Activated naive CD8-positive, alpha-beta T cell (primary cell): ENCODE measurements around the gene FCGR3B.
"Not testable (repeated sequence)": the region's sequence is repeated elsewhere in the genome, so short reads cannot be mapped to it uniquely, and the experiment has no call there.

ENCODE experiments used
- H3K27ac Mint-ChIP-seq: one replicate; pipeline ENCODE4 v1.8.0; 2021; ENCODE audit warnings: mixed read lengths
- H3K27me3 Mint-ChIP-seq: one replicate; pipeline ENCODE4 v1.8.0; 2021; ENCODE audit warnings: mixed read lengths
- H3K36me3 Mint-ChIP-seq: one replicate; pipeline ENCODE4 v1.8.0; 2021; ENCODE audit warnings: mixed read lengths
- H3K4me1 Mint-ChIP-seq: one replicate; pipeline ENCODE4 v1.8.0; 2021; ENCODE audit warnings: low read depth, mixed read lengths
- H3K4me3 Mint-ChIP-seq: one replicate; pipeline ENCODE4 v1.8.0; 2021; ENCODE audit warnings: mild to moderate bottlenecking, mixed read lengths
- H3K9me3 Mint-ChIP-seq: one replicate; pipeline ENCODE4 v1.8.0; 2021; ENCODE audit warnings: low read depth, mixed read lengths

Gene FCGR3B

DNA sequence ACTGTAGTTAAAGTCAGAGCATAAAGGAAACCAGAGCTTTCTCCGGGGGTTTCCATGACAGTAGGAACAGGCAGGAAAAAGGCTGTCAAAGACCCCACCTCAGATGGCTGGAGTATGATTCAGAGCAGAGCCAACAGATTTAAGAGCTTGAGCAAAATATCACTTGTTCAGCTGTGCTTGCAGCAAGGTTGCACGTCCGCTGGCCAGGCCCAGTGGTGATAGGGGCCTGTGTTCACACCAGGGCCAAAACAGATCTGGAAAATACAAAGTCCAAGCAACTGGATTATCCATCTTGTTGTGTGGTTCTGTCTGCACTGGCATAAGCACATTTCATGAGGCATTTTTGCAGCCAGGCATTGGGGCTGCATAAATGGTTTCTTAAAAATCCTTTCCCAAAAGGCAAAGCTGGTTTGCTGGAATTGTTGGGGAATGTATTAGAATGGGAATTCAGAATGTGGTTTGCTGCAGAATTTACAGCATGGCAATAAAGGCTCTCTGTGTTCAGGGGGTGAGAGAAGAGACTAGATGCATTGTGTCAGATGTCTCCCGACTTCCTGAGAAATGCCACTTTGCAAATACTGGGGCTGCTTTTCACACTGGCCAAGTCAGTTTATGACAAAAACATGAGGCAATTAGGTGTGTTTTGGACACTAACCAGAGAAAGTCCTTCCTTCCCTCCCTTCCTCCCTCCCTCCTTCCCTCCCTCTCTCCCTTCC lies 36.5 kb downstream of the FCGR3B start:
- H3K4me1 Mint-ChIP-seq, H3K9me3 Mint-ChIP-seq, H3K36me3 Mint-ChIP-seq, H3K4me3 Mint-ChIP-seq, H3K27ac Mint-ChIP-seq, H3K27me3 Mint-ChIP-seq: not testable (repeated sequence)

DNA sequence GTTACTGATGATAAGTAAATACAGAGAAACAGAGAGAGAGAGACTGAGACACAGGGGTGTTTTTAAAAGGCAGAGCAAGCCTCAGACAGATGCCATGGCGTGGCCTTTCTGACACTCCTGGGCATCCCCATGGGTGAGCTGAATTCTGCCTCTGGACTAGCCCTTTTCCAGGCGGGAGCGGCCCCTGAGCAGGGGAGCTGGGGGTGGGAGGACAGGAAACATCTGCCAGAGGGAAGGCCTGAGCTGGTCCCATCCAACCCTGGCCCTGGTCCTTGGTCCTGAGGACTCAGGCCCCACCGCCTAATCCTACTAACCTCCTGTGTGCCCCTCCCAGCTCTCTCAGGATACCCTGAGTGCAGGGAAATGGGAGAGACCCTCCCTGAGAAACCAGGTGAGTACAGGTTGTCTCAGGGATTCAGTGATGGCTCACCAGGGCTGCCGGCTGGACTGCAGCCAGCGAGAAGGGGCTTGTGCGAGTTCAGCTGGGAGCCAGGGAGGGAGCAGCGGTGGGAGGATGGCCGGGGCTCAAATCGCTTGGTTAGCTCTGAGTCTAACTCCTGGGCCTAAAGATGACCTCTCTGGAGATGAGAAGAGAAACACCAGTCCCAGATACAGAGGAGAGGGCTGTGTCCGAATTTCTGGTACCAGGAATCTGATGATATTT lies 37.8 kb downstream of the FCGR3B start:
- H3K4me1 Mint-ChIP-seq, H3K9me3 Mint-ChIP-seq, H3K4me3 Mint-ChIP-seq, H3K27ac Mint-ChIP-seq, H3K27me3 Mint-ChIP-seq, H3K36me3 Mint-ChIP-seq: not testable (repeated sequence)

DNA sequence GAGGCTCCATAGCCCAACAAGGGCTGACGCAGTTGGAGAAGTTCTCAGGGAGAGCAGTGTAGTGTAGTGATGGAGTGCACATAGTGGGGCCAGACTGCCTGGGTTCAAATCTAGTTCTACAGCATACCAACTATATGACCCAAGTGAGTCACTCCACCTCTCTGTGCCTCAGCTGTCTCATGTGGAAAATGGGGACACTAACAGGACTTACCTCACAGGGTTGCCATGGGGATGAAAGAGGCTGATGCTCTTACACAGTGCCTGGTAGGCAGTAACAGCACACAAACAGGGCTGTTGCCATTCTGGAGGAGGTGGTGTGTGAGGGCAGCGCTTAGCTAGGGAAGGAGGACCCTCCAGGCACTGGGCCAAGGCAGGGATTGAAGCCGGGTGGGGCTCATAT lies 38.4 kb downstream of the FCGR3B start:
- H3K27me3 Mint-ChIP-seq, H3K9me3 Mint-ChIP-seq, H3K27ac Mint-ChIP-seq, H3K36me3 Mint-ChIP-seq, H3K4me3 Mint-ChIP-seq, H3K4me1 Mint-ChIP-seq: not testable (repeated sequence)

DNA sequence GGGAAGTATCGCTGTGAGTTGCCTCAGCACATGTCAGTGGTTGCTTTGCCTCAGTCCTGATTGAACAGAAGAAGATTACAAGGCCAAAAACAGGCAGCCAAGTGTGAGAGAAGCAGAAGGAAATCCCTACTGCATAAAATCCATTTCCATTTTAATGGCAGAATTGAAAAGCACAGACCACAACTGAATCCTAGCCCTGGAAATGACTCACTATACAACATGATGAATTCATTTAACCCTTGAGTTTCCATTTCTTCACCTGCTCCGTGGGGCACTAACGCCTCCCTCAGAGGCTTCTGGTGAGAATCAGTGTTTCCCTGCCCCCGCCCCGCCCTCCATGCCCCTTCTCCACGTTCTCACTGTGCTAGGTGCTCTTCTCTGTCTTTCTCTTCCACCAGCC lies 41.1 kb downstream of the FCGR3B start:
- H3K36me3 Mint-ChIP-seq, H3K4me3 Mint-ChIP-seq, H3K9me3 Mint-ChIP-seq, H3K4me1 Mint-ChIP-seq, H3K27ac Mint-ChIP-seq, H3K27me3 Mint-ChIP-seq: not testable (repeated sequence)

DNA sequence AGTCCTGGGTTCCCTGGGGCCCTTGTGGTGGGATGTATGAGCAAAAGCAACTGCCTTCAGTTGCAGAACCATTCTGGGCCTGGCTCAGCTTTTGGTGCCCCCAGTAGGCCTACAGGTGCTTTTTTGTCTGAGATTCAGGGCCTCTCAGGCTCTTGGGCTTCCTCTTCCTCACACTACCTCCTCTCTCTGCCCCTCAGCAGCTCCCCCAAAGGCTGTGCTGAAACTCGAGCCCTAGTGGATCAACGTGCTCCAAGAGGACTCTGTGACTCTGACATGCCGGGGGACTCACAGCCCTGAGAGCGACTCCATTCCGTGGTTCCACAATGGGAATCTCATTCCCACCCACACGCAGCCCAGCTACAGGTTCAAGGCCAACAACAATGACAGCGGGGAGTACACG lies 41.6 kb downstream of the FCGR3B start:
- not testable (repeated sequence) for H3K36me3 Mint-ChIP-seq

DNA sequence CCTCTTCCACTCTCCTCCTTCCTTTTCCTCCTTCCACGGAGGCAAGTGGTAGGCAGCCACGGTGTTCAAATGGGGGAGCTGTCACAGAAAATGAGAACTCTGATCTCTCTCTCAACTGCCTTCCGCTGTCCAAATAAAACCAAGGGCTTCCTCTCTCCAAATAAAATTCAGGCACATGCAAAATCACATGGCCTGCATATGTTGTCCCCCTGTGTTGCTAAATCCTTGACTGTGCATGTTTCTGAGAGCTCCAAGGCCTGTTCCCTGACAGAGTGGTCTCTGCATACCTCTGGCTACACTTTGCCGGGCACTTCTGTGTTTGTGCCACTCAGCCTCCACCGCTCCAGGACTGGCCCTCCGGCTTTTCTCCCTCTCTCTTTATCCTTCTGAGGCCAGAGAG lies 42.4 kb downstream of the FCGR3B start:
- H3K27me3 Mint-ChIP-seq, H3K4me1 Mint-ChIP-seq, H3K4me3 Mint-ChIP-seq, H3K9me3 Mint-ChIP-seq, H3K36me3 Mint-ChIP-seq, H3K27ac Mint-ChIP-seq: not testable (repeated sequence)

More for the DNA sequence above, 41.6 kb downstream of the FCGR3B start:
- not testable (repeated sequence) for H3K9me3 Mint-ChIP-seq, H3K4me3 Mint-ChIP-seq, H3K4me1 Mint-ChIP-seq, H3K27ac Mint-ChIP-seq, H3K27me3 Mint-ChIP-seq

DNA sequence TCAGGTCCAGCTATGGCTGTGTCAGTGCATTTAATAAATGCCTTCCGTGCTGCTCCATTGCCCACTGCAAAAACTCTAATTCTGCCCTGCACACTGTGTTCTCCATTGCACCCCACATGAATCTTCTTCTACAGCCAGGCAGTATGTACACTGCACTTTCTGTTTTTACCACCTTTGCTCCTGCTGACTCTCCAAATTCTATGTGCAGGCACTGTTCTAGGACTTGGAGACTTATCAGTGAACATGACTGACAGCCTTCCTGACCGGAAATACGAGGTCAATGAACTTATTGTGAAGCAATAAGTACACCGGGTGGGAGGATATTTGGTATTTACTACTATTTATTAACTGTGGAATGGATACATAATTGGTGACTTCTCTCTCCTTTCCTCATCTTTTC lies 48.1 kb downstream of the FCGR3B start:
- not testable (repeated sequence) for H3K9me3 Mint-ChIP-seq, H3K4me3 Mint-ChIP-seq

DNA sequence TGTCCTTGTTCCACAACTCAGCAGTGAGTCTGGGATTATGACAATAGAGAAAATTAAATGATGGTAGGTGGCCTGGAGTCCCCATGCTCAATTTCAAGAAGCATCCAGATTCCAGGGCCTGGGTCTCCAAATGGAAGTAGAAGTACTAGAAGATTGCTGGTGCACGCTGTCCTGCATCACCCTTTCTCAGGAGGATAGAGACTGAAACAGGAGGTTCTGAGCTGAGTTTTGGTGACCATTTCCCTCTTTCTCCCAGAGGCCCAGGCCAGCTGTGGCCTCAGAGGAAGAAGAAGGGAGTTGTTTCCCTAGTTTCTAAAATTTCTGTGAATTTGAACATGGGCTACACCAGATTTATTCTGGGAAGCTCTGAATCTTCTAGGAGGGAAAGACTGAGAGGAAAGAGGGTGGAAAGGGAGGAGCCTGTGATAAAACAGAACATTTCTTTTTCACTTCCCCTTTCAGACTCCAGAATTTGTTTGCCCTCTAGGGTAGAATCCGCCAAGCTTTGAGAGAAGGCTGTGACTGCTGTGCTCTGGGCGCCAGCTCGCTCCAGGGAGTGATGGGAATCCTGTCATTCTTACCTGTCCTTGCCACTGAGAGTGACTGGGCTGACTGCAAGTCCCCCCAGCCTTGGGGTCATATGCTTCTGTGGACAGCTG lies 50.0 kb downstream of the FCGR3B start:
- not testable (repeated sequence) for H3K4me1 Mint-ChIP-seq, H3K27me3 Mint-ChIP-seq, H3K9me3 Mint-ChIP-seq, H3K36me3 Mint-ChIP-seq, H3K27ac Mint-ChIP-seq, H3K4me3 Mint-ChIP-seq

More for the DNA sequence above, 48.1 kb downstream of the FCGR3B start:
- not testable (repeated sequence) for H3K27ac Mint-ChIP-seq, H3K4me1 Mint-ChIP-seq, H3K27me3 Mint-ChIP-seq, H3K36me3 Mint-ChIP-seq

DNA sequence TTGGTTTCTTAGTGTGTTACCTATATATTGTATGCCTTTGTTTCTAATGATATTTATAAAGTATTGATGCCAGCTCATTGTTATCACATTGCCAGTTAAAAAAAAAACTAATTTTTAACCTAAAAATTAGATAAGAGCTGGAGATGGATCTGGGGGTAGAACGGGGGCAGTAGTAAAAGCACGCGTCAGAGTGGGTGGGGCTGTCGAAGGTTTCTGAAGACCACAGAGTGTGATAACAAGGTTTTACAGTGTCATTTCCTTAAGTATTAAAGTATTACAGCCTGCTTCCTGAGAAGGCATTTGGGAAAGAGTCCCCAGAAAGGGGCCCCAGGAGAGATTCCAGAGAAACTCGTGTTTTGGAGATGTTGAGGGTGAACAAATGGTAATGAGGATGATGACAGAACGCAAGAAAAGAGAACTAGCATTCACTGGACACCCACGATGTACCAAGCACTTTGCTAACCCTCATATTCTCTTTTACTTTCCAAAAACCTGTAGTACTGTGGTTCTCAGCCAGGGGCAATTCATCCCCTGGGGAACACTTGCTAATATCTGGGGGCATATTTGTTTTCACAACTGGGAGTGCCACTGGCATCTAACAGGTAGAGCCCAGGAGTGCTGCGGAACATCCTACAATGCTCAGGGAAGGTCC lies 51.0 kb downstream of the FCGR3B start:
- not testable (repeated sequence) for H3K36me3 Mint-ChIP-seq, H3K4me1 Mint-ChIP-seq, H3K9me3 Mint-ChIP-seq, H3K4me3 Mint-ChIP-seq, H3K27ac Mint-ChIP-seq, H3K27me3 Mint-ChIP-seq

DNA sequence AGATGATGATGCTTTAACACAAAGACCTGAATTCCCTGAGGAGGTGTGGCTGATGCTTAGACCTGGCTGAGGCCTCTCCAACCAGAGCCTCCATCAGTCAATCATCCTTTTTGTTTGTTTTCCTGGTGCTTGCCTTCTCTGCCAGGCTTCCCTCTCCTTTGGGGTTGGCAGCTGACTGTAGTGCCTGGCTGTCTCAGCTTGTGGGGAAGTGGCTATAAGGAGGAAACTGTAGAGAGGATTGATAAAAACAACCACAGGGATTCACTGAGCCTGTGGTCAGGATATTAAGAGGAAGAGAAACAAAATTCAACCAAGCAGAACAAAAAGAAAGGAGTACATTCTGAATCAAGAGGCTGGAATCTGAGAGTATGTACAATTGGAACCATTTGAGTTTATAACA lies 54.3 kb downstream of the FCGR3B start:
- H3K36me3 Mint-ChIP-seq, H3K27ac Mint-ChIP-seq, H3K4me1 Mint-ChIP-seq, H3K4me3 Mint-ChIP-seq, H3K27me3 Mint-ChIP-seq, H3K9me3 Mint-ChIP-seq: not testable (repeated sequence)
